H1 (cell line): ENCODE measurements around the gene LPP. TPM values are rescaled to one million over a fixed set of nuclear protein-coding genes. Genes with fewer than 3 reads are reported as not detected.

Source experiments
- CTCF ChIA-PET: fragments of 300-600 bp; sonication (Branson Sonifier 250); formaldehyde crosslinking; loops from one replicate; lab custom pipeline; 2021; ENCODE audit not compliant: partially characterized antibody; lab: Charles Lee
- POLR2A ChIA-PET: fragments of 300-600 bp; sonication (Branson Sonifier 250); formaldehyde crosslinking; loops from one replicate; lab custom pipeline; 2021; ENCODE audit warnings: inconsistent platforms; ENCODE audit not compliant: partially characterized antibody; lab: Charles Lee
- DNase-seq, 2 experiments: peaks; one replicate each; pipeline versions ENCODE4 v3.0.0 to v3.0.0-alpha.2; 2010 to 2022; ENCODE audit warnings: low spot score in 2 of 2, low read depth in 1 of 2, mixed read lengths in 1 of 2
- FAIRE-seq: peaks from 2 replicates; lab custom pipeline; 2011; peaks lifted over from hg19 to GRCh38; lab: Jason Lieb, UNC
- H2AFZ ChIP-seq: 2 replicates; pipeline ENCODE4 v1.8.1; 2012; ENCODE audit warnings: low read length, inconsistent platforms
- H2AK5ac ChIP-seq: 2 replicates; pipeline ENCODE4 v1.6.1; 2013; ENCODE audit warnings: low read depth, low read length
- H2BK120ac ChIP-seq: replicated peaks from 2 replicates; pipeline ENCODE3; 2013; ENCODE audit warnings: low read depth, low read length, inconsistent platforms
- H2BK12ac ChIP-seq: 2 replicates; pipeline ENCODE4 v1.6.1; 2013; ENCODE audit warnings: low read depth, low read length
- H2BK15ac ChIP-seq: 2 replicates; pipeline ENCODE4 v1.6.1; 2013; ENCODE audit warnings: low read length
- H2BK20ac ChIP-seq: 2 replicates; pipeline ENCODE4 v1.6.1; 2013; ENCODE audit warnings: low read length
- H2BK5ac ChIP-seq: 2 replicates; pipeline ENCODE4 v1.6.1; 2013; ENCODE audit warnings: low read depth, low read length
- H3K14ac ChIP-seq: 2 replicates; pipeline ENCODE4 v1.6.1; 2013; ENCODE audit warnings: inconsistent platforms; ENCODE audit not compliant: insufficient read length
- H3K18ac ChIP-seq: 2 replicates; pipeline ENCODE4 v1.6.1; 2013; ENCODE audit warnings: low read length; ENCODE audit errors: extremely low read depth
- H3K23ac ChIP-seq: 2 replicates; pipeline ENCODE4 v1.6.1; 2013; ENCODE audit warnings: inconsistent platforms; ENCODE audit not compliant: insufficient read length
- H3K23me2 ChIP-seq: 2 replicates; pipeline ENCODE4 v1.6.1; 2013; ENCODE audit warnings: low read depth, low read length
- H3K27ac ChIP-seq: 2 replicates; pipeline ENCODE4 v1.6.1; 2011; ENCODE audit warnings: low read depth, low read length, inconsistent platforms
- H3K27me3 ChIP-seq, 4 experiments: replicated peaks in 1 of 4; 1 replicate in 1 of 4; 2 replicates in 3 of 4; pipeline versions ENCODE4 v1.6.1 to v1.8.1; 2011 to 2013; ENCODE audit warnings: low read length in 3 of 4, mild to moderate bottlenecking in 3 of 4, inconsistent platforms in 2 of 4, mixed read lengths in 2 of 4, moderate library complexity in 1 of 4; ENCODE audit not compliant: control insufficient read depth in 3 of 4, insufficient read depth in 3 of 4; ENCODE audit errors: extremely low read depth in 1 of 4
- H3K36me3 ChIP-seq, 4 experiments: 2 replicates each; pipeline versions ENCODE4 v1.6.1 to v1.8.1; 2011 to 2013; ENCODE audit warnings: mild to moderate bottlenecking in 4 of 4, low read length in 3 of 4, moderate library complexity in 2 of 4, control low read depth in 1 of 4, inconsistent platforms in 1 of 4; ENCODE audit not compliant: insufficient read depth in 4 of 4, control insufficient read depth in 2 of 4
- H3K4ac ChIP-seq: replicated peaks from 2 replicates; pipeline ENCODE3; 2013; ENCODE audit warnings: low read length, low read depth, mixed read lengths, inconsistent platforms; ENCODE audit not compliant: insufficient read length
- H3K4me1 ChIP-seq, 4 experiments: replicated peaks in 1 of 4; 1 replicate in 1 of 4; 2 replicates in 3 of 4; pipeline versions ENCODE4 v1.6.1 to v1.8.1; 2011 to 2013; ENCODE audit warnings: low read length in 3 of 4, inconsistent platforms in 2 of 4, mixed read lengths in 1 of 4; ENCODE audit not compliant: insufficient read depth in 4 of 4, control insufficient read depth in 3 of 4
- H3K4me2 ChIP-seq, 2 experiments: 2 replicates each; pipeline versions ENCODE4 v1.6.1 to v1.8.1; 2011 to 2013; ENCODE audit warnings: low read depth in 2 of 2, low read length in 2 of 2, control low read depth in 1 of 2, inconsistent platforms in 1 of 2, mild to moderate bottlenecking in 1 of 2; ENCODE audit not compliant: insufficient read depth in 1 of 2
- H3K4me3 ChIP-seq, 4 experiments: fragments of 200-600, 300-600 bp in 1 of 4; sonication (generic), shearing (Covaris generic), sonication (Bioruptor Twin) in 1 of 4; 2 replicates each; pipeline versions ENCODE4 v1.5.1 to v1.8.1; 2011 to 2016; ENCODE audit warnings: low read length in 4 of 4, low read depth in 3 of 4, control low read depth in 2 of 4, inconsistent platforms in 2 of 4, mild to moderate bottlenecking in 2 of 4, mixed read lengths in 1 of 4, moderate library complexity in 1 of 4; ENCODE audit not compliant: insufficient read depth in 2 of 4; ENCODE audit errors: extremely low read depth in 1 of 4
- H3K56ac ChIP-seq: replicated peaks from 2 replicates; pipeline ENCODE3; 2013; ENCODE audit warnings: low read depth, mild to moderate bottlenecking, mixed read lengths, low read length, inconsistent platforms; ENCODE audit not compliant: insufficient read length
- H3K79me1 ChIP-seq: 2 replicates; pipeline ENCODE4 v1.6.1; 2013; ENCODE audit warnings: low read depth, low read length, control low read depth
- H3K79me2 ChIP-seq, 2 experiments: 2 replicates each; pipeline versions ENCODE4 v1.6.1 to v1.8.1; 2012 to 2013; ENCODE audit warnings: low read length in 2 of 2, mild to moderate bottlenecking in 2 of 2, inconsistent platforms in 1 of 2; ENCODE audit not compliant: insufficient read depth in 2 of 2, control insufficient read depth in 1 of 2
- H3K9ac ChIP-seq, 4 experiments: replicated peaks in 1 of 4; 1 replicate in 1 of 4; 2 replicates in 3 of 4; pipeline versions ENCODE4 v1.6.1 to v1.8.1; 2011 to 2013; ENCODE audit warnings: low read depth in 3 of 4, low read length in 3 of 4, control low read depth in 2 of 4, mild to moderate bottlenecking in 2 of 4, moderate library complexity in 2 of 4, inconsistent platforms in 1 of 4; ENCODE audit errors: extremely low read depth in 1 of 4
- H3K9me3 ChIP-seq, 2 experiments: 2 replicates each; pipeline versions ENCODE4 v1.6.1 to v1.8.1; 2012 to 2013; ENCODE audit warnings: mild to moderate bottlenecking in 2 of 2, moderate library complexity in 2 of 2, control low read depth in 1 of 2, inconsistent platforms in 1 of 2, low read depth in 1 of 2, low read length in 1 of 2, mixed read lengths in 1 of 2; ENCODE audit not compliant: insufficient read depth in 2 of 2
- H4K20me1 ChIP-seq, 2 experiments: replicated peaks in 1 of 2; 2 replicates each; pipeline versions ENCODE3 to v1.8.1; 2011 to 2013; ENCODE audit warnings: inconsistent platforms in 2 of 2, low read length in 2 of 2, mild to moderate bottlenecking in 1 of 2; ENCODE audit not compliant: insufficient read depth in 2 of 2, control insufficient read depth in 1 of 2
- H4K5ac ChIP-seq: 2 replicates; pipeline ENCODE4 v1.6.1; 2013; ENCODE audit warnings: low read length, low read depth, mixed read lengths, inconsistent platforms; ENCODE audit not compliant: insufficient read length
- H4K8ac ChIP-seq: 2 replicates; pipeline ENCODE4 v1.8.0; 2013; ENCODE audit warnings: mild to moderate bottlenecking, moderate library complexity, low read length, inconsistent platforms; ENCODE audit not compliant: insufficient read depth; ENCODE audit errors: extremely low read depth
- H4K91ac ChIP-seq: replicated peaks from 2 replicates; pipeline ENCODE3; 2013; ENCODE audit warnings: low read length, mixed read lengths, inconsistent platforms; ENCODE audit not compliant: insufficient read length
- BRCA1 ChIP-seq: IDR thresholded peaks from 2 replicates; pipeline ENCODE4 v1.6.1; 2012; ENCODE audit warnings: low read depth, low read length, improper control_type of control experiment
- CTCF ChIP-seq, 3 experiments: IDR thresholded peaks; 1 replicate in 2 of 3; 2 replicates in 1 of 3; pipeline versions ENCODE4 v1.5.1 to v1.6.1; 2011; ENCODE audit warnings: low read length in 3 of 3, mild to moderate bottlenecking in 3 of 3, inconsistent platforms in 2 of 3, low read depth in 1 of 3, moderate library complexity in 1 of 3; ENCODE audit not compliant: insufficient read depth in 1 of 3; ENCODE audit errors: control extremely low read depth in 1 of 3
- FOSL1 ChIP-seq: IDR thresholded peaks from 2 replicates; pipeline ENCODE4 v1.6.1; 2011; ENCODE audit warnings: mild to moderate bottlenecking, low read depth, low read length, moderate library complexity; ENCODE audit not compliant: insufficient read depth
- HDAC6 ChIP-seq: IDR thresholded peaks from one replicate; pipeline ENCODE4 v1.7.1; 2012; ENCODE audit warnings: low read depth, mild to moderate bottlenecking, inconsistent platforms, low read length, moderate library complexity
- SRF ChIP-seq: IDR thresholded peaks from 2 replicates; pipeline ENCODE4 v1.6.1; 2011; ENCODE audit warnings: mild to moderate bottlenecking, low read depth, low read length, moderate library complexity
- WGBS, 2 experiments: shearing (Covaris generic) in 1 of 2; methylation state at CpG; one replicate each; pipeline versions ENCODE4 v1.1.6 to v1.1.7; 2013 to 2015; ENCODE audit warnings: low lambda C conversion rate in 2 of 2, mixed read lengths in 2 of 2, inconsistent platforms in 1 of 2, low coverage in 1 of 2, missing lambda C conversion rate in 1 of 2; ENCODE audit not compliant: insufficient replicate concordance in 2 of 2, insufficient coverage in 1 of 2, insufficient read length in 1 of 2; ENCODE audit errors: extremely low coverage in 1 of 2, missing lambda C conversion rate in 1 of 2; 5-methylcytosine and 5-hydroxymethylcytosine counted together
- polyA plus RNA-seq, 7 experiments: library from polyadenylated mRNA; depleted of rRNA in 3 of 7; stranded (reverse) in 5 of 7; unstranded in 2 of 7; fragments of >200 nt in 5 of 7; fragments of 200-250 nt in 2 of 7; gene quantifications; 1 replicate in 5 of 7; 2 replicates in 1 of 7; 4 replicates in 1 of 7; pipeline versions ENCODE4 v1.2.1 to v1.2.3, GENCODE V29; 2011 to 2013; ENCODE audit warnings: missing spikeins in 2 of 7, mixed read lengths in 2 of 7
- total RNA-seq: library from RNA; stranded (reverse); fragmentation: NEBNext Ultra II Directional; extraction: Animal tissue kit (Norgen Biotek cat#: 25700); gene quantifications from 2 replicates; pipeline ENCODE4 v1.2.1, GENCODE V29; 2021

Gene LPP
- total and polyA plus RNA-seq, 2 of the 8 experiments (the other 6 are each of a cell fraction or from before 2014, with no cell fraction given), result 10.0 to 53.3 TPM

- Histone ChIP-seq H3K4me1 (no peaks in the 10 kb centered on the region), H3K9me3 (no peaks in the 10 kb centered on the region), H3K14ac (no peak overlapping the region), H2AFZ (no peak overlapping the region), H3K9ac (no peak overlapping the region), H4K8ac (no peak overlapping the region), H4K20me1 (no peaks in the 10 kb centered on the region), H3K36me3 (no peaks in the 10 kb centered on the region), H3K79me2 (no peaks in the 10 kb centered on the region), H2AK5ac (no peak overlapping the region), H2BK20ac (no peak overlapping the region), H2BK120ac (no peak overlapping the region), H3K4me3 (no peak overlapping the region), H2BK5ac (no peak overlapping the region)
- CTCF ChIA-PET, result interaction anchor here (6.6 kb wide), 1 partner anchor 126 kb away, joined by 65 read pairs; no protein-coding TSS in a partner anchor
- no peak for TF ChIP-seq SRF
- TF ChIP-seq CTCF (IDR thresholded peaks at IDR 0.05; ENCODE audit: control extremely low read depth in 1 of 3, insufficient read depth in 1 of 3, low read depth in 1 of 3, low read length in 3 of 3), result no peak
- no peak for TF ChIP-seq FOSL1
- TF ChIP-seq HDAC6, result no peak
- TF ChIP-seq BRCA1, result no peak
- TF ChIP-seq, all 59 proteins: peak for 0
- H2BK12ac ChIP-seq, result no peak overlapping the region
- 96% methylated on average over 6 of the region's 6 CpGs; no CpG with 5 or more reads in 1 of the 2 experiments for WGBS, 2 experiments
- no peak overlapping the region for H4K91ac ChIP-seq
- POLR2A ChIA-PET, result no interaction called here
- no peaks in the 10 kb centered on the region for H3K27me3 ChIP-seq
- no peak overlapping the region for H3K56ac ChIP-seq
- DNase-seq (no peak), FAIRE-seq (no peak)
- H3K4me2 ChIP-seq, result no peak overlapping the region
- H4K5ac ChIP-seq, result no peak overlapping the region
- no peak overlapping the region for H3K27ac ChIP-seq
- no peak overlapping the region for H3K18ac ChIP-seq
- H3K23me2 ChIP-seq, result no peaks in the 10 kb centered on the region
- no peak overlapping the region for H2BK15ac ChIP-seq
- H3K4ac ChIP-seq, result no peak overlapping the region
- no peak overlapping the region for H3K23ac ChIP-seq
- no peaks in the 10 kb centered on the region for H3K79me1 ChIP-seq
Measured at GRCh38 chr3:188829130-188829529, 675.2 kb downstream of the LPP start.
